Measurements from ENCODE around the gene PBLD. TPM values are rescaled to one million over a fixed set of nuclear protein-coding genes. Genes with fewer than 3 reads are reported as not detected.

PBLD gene
- polyA plus RNA-seq, 1 donor: 93.8 TPM

DNA sequence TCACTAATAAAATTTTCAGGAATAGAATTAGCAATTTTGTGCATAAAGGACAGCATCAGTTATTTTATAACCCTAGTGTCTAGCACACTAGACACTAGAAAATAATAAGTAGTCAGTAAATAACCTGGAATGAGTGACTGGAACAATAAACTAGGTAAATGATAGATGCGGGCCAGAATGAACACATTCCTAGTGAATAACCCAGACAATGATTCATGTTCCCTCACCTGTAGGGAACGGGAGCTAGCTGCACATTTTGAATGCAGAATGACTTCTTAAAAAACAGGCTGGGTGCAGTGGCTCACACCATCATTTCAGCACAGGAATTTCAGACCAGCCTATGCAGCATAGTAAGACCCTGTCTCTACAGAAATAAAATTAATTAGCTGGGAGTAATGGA, 97.6 kb downstream of the PBLD start:
- DNase-seq: no peak

DNA sequence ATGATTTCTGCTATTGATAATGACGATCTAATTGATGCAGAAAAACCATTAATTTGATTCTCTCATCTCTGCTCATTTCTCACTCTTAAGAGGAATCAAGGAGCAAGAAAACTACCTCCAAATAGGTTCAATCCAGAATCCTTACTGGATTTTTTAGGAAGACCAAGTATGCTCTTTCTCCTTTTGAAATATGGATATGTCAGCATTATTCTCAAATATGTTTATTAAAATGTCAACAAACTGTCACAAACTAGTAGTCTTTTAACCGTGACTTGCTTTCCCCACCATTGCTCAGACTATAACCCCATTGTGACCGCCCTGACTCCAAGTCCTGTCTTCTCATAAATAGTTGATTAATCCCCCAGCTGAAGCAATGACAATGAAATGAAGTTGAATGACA, 99.7 kb downstream of the PBLD start:
- DNase-seq: no peak

Other genes starting within 250 kb of the PBLD start
- 0.03 TPM for gene MYPN, start 223.4 kb downstream of the PBLD start, polyA plus RNA-seq (ENCODE audit: insufficient read length)
- gene ATOH7, start 100.8 kb downstream of the PBLD start, polyA plus RNA-seq (ENCODE audit: insufficient read length): 1.7 TPM
- 431 TPM for gene HNRNPH3, start 864 bp downstream of the PBLD start, polyA plus RNA-seq (ENCODE audit: insufficient read length)
- 43.0 TPM for gene RUFY2, start 74.3 kb upstream of the PBLD start, polyA plus RNA-seq (ENCODE audit: insufficient read length)
- 21.8 TPM for gene DNA2, start 139.0 kb upstream of the PBLD start, polyA plus RNA-seq (ENCODE audit: insufficient read length)
- 32.1 TPM for gene SLC25A16, start 194.6 kb upstream of the PBLD start, polyA plus RNA-seq (ENCODE audit: insufficient read length)
- gene TET1, start 227.4 kb upstream of the PBLD start, polyA plus RNA-seq (ENCODE audit: insufficient read length): 12.7 TPM

Measured in left kidney (tissue), 2 donors.